ENCODE measurements around the gene PAWR.

GRCh38 chr12:79696416-79696815, 5.7 kb upstream of the PAWR start:
- TF ChIP-seq TCF7 (IDR thresholded peaks at IDR 0.05; ENCODE audit: borderline replicate concordance) (no peak), SMARCC2 (IDR thresholded peaks at IDR 0.05; ENCODE audit: low read depth) (no peak), TAF15 (IDR thresholded peaks at IDR 0.05; ENCODE audit: low read depth, low read length) (no peak), KDM1A (IDR thresholded peaks at IDR 0.05) (no peak), ZNF780A (CRISPR knock-in tag; IDR thresholded peaks at IDR 0.05) (no peak), RNF219 (CRISPR knock-in tag; IDR thresholded peaks at IDR 0.05) (no peak), ZNF76 (CRISPR knock-in tag; IDR thresholded peaks at IDR 0.05; ENCODE audit: borderline replicate concordance) (no peak), ZNF274 (IDR thresholded peaks at IDR 0.05; ENCODE audit: borderline replicate concordance, low read depth, low read length) (no peak), HSF4 (CRISPR knock-in tag; IDR thresholded peaks at IDR 0.05; ENCODE audit: borderline replicate concordance) (no peak), ZNF707 (CRISPR knock-in tag; conservative IDR thresholded peaks at IDR 0.05) (no peak), ZNF41 (CRISPR knock-in tag; conservative IDR thresholded peaks at IDR 0.05) (no peak)
- TF ChIP-seq, protein P1, sequence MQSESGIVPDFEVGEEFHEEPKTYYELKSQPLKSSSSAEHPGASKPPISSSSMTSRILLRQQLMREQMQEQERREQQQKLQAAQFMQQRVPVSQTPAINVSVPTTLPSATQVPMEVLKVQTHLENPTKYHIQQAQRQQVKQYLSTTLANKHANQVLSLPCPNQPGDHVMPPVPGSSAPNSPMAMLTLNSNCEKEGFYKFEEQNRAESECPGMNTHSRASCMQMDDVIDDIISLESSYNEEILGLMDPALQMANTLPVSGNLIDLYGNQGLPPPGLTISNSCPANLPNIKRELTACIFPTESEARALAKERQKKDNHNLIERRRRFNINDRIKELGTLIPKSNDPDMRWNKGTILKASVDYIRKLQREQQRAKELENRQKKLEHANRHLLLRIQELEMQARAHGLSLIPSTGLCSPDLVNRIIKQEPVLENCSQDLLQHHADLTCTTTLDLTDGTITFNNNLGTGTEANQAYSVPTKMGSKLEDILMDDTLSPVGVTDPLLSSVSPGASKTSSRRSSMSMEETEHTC (IDR thresholded peaks at IDR 0.05) = no peak
- TF ChIP-seq, protein P2, sequence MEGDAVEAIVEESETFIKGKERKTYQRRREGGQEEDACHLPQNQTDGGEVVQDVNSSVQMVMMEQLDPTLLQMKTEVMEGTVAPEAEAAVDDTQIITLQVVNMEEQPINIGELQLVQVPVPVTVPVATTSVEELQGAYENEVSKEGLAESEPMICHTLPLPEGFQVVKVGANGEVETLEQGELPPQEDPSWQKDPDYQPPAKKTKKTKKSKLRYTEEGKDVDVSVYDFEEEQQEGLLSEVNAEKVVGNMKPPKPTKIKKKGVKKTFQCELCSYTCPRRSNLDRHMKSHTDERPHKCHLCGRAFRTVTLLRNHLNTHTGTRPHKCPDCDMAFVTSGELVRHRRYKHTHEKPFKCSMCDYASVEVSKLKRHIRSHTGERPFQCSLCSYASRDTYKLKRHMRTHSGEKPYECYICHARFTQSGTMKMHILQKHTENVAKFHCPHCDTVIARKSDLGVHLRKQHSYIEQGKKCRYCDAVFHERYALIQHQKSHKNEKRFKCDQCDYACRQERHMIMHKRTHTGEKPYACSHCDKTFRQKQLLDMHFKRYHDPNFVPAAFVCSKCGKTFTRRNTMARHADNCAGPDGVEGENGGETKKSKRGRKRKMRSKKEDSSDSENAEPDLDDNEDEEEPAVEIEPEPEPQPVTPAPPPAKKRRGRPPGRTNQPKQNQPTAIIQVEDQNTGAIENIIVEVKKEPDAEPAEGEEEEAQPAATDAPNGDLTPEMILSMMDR (IDR thresholded peaks at IDR 0.05 in 2 of 3, conservative IDR thresholded peaks at IDR 0.05 in 1 of 3; ENCODE audit: insufficient read depth in 2 of 3, low read depth in 1 of 3, low read length in 3 of 3) = no peak
- TF ChIP-seq, protein P3, sequence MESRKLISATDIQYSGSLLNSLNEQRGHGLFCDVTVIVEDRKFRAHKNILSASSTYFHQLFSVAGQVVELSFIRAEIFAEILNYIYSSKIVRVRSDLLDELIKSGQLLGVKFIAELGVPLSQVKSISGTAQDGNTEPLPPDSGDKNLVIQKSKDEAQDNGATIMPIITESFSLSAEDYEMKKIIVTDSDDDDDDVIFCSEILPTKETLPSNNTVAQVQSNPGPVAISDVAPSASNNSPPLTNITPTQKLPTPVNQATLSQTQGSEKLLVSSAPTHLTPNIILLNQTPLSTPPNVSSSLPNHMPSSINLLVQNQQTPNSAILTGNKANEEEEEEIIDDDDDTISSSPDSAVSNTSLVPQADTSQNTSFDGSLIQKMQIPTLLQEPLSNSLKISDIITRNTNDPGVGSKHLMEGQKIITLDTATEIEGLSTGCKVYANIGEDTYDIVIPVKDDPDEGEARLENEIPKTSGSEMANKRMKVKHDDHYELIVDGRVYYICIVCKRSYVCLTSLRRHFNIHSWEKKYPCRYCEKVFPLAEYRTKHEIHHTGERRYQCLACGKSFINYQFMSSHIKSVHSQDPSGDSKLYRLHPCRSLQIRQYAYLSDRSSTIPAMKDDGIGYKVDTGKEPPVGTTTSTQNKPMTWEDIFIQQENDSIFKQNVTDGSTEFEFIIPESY (CRISPR knock-in tag; IDR thresholded peaks at IDR 0.05) = no peak

All from K562 (cell line).